Mucosa of descending colon (tissue), 3 donors: Measurements from ENCODE around the gene RP2. TPM values are rescaled to one million over a fixed set of nuclear protein-coding genes. Genes with fewer than 3 reads are reported as not detected.

Source experiments
- ATAC-seq: fragments of 200-7000 bp; cut with Tn5 transposase; one replicate; pipeline ENCODE4 v1.9.1; 2020; ENCODE audit warnings: mild to moderate bottlenecking, moderate library complexity
- DNase-seq, 3 donors: peaks; one replicate each; pipeline ENCODE4 v3.0.0-alpha.2; 2020
- H3K36me3 ChIP-seq: fragments of 200-600 bp; one replicate; pipeline ENCODE4 v1.8.0; 2021; ENCODE audit warnings: low read depth, mild to moderate bottlenecking
- H3K4me1 ChIP-seq: fragments of 200-600 bp; one replicate; pipeline ENCODE4 v1.8.0; 2021; ENCODE audit warnings: low read depth, mild to moderate bottlenecking
- H3K4me3 ChIP-seq: fragments of 200-600 bp; one replicate; pipeline ENCODE4 v1.8.0; 2021; ENCODE audit warnings: mild to moderate bottlenecking
- H3K9me3 ChIP-seq: fragments of 200-600 bp; one replicate; pipeline ENCODE4 v1.8.0; 2021; ENCODE audit warnings: mild to moderate bottlenecking
- CTCF ChIP-seq: fragments of 200-600 bp; IDR thresholded peaks from one replicate; pipeline ENCODE4 v1.8.0; 2022; ENCODE audit warnings: antibody characterized with exemption, mild to moderate bottlenecking
- intact Hi-C, 2 donors: fragments of 100-400 bp; cut with DNase I in 1 of 2; cut with micrococcal nuclease in 1 of 2; formaldehyde crosslinking; loops; one replicate each; pipeline versions ENCODE4 v1.11.0 to v1.11.1; 2022; cut with DNase I, micrococcal nuclease
- total RNA-seq, 3 donors: library from RNA; stranded (reverse); fragmentation: NEBNext Ultra II Directional in 2 of 3; extraction: Animal tissue kit (Norgen Biotek cat#: 25700) in 2 of 3; gene quantifications; one replicate each; pipeline versions ENCODE4 v1.2.1 to v1.2.4, GENCODE V29; 2021 to 2023
- donor health status: DM: no; HTN: no; CAD: no; lungs with moderate emphysema.
- donor health status: DM: no; HTN: no; CAD: no.
- donor health status: DM: no; HTN: yes; CAD: no.

The RP2 gene
- total RNA-seq, 3 donors from 2014 or later = 12.1 to 16.9 (median 13.8) TPM

- Histone ChIP-seq H3K4me1 (peaks cover 2% of the 10 kb centered on the region), H3K36me3 (no peaks in the 10 kb centered on the region), H3K4me3 (no peak overlapping the region), H3K9me3 (no peaks in the 10 kb centered on the region)
- intact Hi-C loops = no loop called here
- TF ChIP-seq CTCF = no peak
- DNase-seq (no peak), ATAC-seq (no peak)
These were observed 1.6 kb downstream of the RP2 start for GRCh38 chrX:46838486-46838870.

GRCh38 chrX:46838974-46839480, 2.2 kb downstream of the RP2 start:
- Histone ChIP-seq H3K4me3 (no peak overlapping the region), H3K9me3 (no peaks in the 10 kb centered on the region), H3K36me3 (no peaks in the 10 kb centered on the region), H3K4me1 (peaks cover 2% of the 10 kb centered on the region)
- no peak for ATAC-seq
- no peak for TF ChIP-seq CTCF
- intact Hi-C loops = no loop called here
- no peak for DNase-seq

- H3K36me3 ChIP-seq = no peaks in the 10 kb centered on the region
- no peak for TF ChIP-seq CTCF
- no peak overlapping the region for H3K4me3 ChIP-seq
- H3K9me3 ChIP-seq = no peaks in the 10 kb centered on the region
- ATAC-seq = no peak
- H3K4me1 ChIP-seq = peaks cover 2% of the 10 kb centered on the region
- intact Hi-C loops = no loop called here
- no peak for DNase-seq
These were observed 4.1 kb downstream of the RP2 start for GRCh38 chrX:46840946-46841345.

- H3K9me3 ChIP-seq = no peaks in the 10 kb centered on the region
- DNase-seq (no peak), ATAC-seq (no peak)
- peaks cover 2% of the 10 kb centered on the region for H3K4me1 ChIP-seq
- intact Hi-C loops = no loop called here
- TF ChIP-seq CTCF = no peak
- H3K4me3 ChIP-seq = no peak overlapping the region
- H3K36me3 ChIP-seq = no peaks in the 10 kb centered on the region
These were observed 4.5 kb downstream of the RP2 start for GRCh38 chrX:46841346-46841745.

GRCh38 chrX:46844913-46845312, 8.1 kb downstream of the RP2 start:
- ATAC-seq (no peak), DNase-seq (no peak)
- Histone ChIP-seq H3K36me3 (no peaks in the 10 kb centered on the region), H3K4me1 (no peaks in the 10 kb centered on the region), H3K9me3 (no peaks in the 10 kb centered on the region), H3K4me3 (no peak overlapping the region)
- intact Hi-C loops = no loop called here
- no peak for TF ChIP-seq CTCF

GRCh38 chrX:46849933-46850332, 13.1 kb downstream of the RP2 start:
- no peaks in the 10 kb centered on the region for H3K4me1 ChIP-seq
- DNase-seq (no peak), ATAC-seq (no peak)
- no peak for TF ChIP-seq CTCF
- intact Hi-C loops = no loop called here
- no peak overlapping the region for H3K4me3 ChIP-seq
- H3K9me3 ChIP-seq = no peaks in the 10 kb centered on the region
- no peaks in the 10 kb centered on the region for H3K36me3 ChIP-seq
